ENCODE results near the gene ASTN2.
A peak's percentile ranks its signal among the peaks of the same experiment; 100 is the strongest.

ASTN2 gene

DNA sequence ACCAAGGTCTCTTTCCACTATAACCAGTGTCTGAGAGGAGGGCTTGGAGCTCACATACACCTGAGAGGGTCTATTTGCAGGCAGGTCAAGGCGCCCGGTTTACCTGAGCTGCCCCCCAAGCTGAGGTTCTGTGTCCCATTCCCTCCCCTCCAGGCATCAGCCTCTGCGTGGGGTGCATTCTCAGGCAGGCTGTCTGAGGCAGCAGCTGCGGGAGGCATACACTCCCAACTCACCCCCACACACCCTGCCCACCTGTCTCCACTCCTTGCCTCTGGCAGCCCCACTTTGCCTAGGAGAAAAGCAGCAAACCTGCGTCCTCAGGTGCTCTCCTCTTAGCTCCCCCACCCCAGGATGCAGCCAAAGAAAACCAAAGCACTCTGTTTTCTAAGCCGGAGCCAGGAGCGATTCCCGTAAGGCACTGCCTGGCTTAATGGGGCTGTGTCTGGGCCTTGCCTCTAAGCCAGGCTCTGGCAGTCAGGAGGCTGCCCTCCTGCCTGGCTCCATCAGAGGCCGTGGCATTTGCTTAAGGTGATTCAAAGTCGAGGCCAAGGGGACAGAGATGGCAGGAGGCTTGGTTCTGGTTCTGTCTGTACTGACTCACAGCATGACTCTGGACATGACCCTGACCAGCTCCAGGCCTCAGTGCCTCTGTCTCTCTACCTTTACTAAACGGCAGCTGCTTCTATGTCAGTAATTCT lies 867.0 kb downstream of the ASTN2 start:
- no peak for DNase-seq

- DNase-seq = no peak
These were observed 867.9 kb downstream of the ASTN2 start for GRCh38 chr9:116546711-116547581.

- no peak for DNase-seq
These were observed 870.0 kb downstream of the ASTN2 start for GRCh38 chr9:116544896-116545295.

DNA sequence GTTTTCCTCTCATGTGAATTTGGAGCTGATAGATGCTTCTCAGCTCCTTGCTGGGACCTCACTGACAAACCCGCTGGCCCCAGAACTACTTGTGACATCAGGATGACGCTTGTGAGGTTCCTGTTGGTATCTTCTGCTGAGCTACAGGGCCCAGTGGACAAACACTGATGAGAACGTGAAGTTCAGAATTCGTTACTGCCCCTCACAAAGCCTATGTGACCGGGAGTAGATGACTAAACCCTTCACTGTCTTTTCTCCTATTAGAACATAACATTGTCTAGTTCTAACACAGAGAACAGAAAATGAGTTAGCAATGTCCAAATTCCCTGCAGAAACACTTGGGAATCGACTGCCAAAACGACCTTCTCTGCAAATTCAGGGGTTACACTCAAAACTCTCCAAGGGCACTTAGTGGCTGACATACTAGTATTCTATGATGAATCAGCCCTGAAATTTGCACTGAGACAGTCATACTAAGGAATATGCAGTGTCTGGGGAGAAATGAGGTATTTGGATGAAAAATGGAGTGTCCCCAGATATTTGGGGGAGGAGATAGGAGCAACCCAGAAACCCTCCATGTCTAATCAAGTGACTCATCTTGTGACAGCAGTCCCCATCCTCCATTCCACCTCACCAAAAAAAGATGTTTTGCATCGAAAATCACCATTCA lies 871.0 kb downstream of the ASTN2 start:
- DNase-seq = no peak

DNA sequence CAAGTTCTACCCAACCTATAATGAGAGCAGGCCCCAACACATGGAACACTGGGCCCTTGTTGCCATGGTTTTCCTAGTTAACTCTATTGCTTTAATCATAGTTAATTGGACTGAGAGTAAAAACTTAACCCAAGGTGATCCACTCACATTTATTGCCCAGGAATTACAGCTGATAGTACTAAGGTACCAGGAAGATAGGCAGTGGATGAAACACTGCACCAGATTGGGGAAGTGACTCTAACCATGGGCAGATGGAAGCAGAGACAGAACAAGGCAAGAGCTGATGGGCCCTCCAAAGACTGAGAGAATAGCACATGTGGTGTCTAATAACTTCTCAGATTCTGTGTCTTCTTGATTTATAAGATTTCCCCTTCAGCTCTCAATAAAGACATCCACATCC lies 873.5 kb downstream of the ASTN2 start:
- no peak for DNase-seq

GRCh38 chr9:116539549-116539948 lies 875.3 kb downstream of the ASTN2 start:
- no peak for DNase-seq

- DNase-seq = no peak
These were observed 889.2 kb downstream of the ASTN2 start for GRCh38 chr9:116525611-116526010.

DNA sequence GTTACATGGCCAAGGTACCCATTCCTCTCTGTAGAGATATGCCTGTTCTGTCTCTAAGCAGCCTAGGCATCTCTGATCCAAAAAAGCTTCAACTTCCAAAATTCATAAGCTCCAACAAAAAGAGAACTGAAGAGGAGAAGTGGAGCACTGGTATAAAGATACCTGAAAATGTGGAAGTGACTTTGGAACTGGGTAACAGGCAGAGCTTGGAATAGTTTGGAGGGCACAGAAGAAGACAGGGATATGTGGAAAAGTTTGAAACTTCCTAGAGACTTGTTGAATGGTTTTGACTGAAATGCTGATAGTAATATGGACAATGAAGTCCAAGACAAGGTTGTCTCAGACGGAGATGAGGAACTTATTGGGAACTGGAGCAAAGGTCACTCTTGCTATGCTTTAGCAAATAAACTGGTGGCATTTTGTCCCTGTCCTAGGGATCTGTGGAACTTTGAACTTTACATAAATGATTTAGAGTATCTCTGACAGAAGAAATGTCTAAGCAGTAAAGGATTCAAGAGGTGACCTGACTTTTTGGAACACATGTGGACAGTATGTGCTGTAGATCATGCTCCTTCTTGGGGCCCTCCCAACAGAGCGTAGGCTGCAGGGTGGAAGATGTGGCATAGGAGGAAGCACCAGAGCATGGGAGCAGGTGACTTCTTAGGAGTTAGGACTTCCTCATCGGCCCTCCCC lies 889.9 kb downstream of the ASTN2 start:
- DNase-seq = no peak

GRCh38 chr9:116520218-116520617 lies 894.6 kb downstream of the ASTN2 start:
- DNase-seq = no peak

GRCh38 chr9:116516456-116516855 lies 898.4 kb downstream of the ASTN2 start:
- no peak for DNase-seq

DNA sequence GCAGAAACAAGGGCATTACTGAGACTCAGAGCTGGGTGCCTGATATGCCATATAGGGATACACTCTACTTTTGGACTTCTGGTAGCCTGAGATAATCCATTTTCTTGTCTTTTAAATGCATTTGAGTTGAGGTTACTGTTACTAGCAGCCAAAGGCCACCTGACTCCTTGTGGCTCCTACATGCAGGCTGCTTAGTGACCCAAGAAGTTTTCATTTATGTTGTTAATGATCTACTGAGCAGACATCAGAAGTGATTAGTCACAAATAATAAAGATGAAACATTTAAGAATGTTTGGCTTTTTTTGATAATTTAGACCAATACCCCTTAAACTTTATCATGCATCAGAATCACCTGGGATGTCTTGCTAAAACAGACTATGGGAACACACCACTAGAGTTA lies 899.3 kb downstream of the ASTN2 start:
- no peak for DNase-seq

DNA sequence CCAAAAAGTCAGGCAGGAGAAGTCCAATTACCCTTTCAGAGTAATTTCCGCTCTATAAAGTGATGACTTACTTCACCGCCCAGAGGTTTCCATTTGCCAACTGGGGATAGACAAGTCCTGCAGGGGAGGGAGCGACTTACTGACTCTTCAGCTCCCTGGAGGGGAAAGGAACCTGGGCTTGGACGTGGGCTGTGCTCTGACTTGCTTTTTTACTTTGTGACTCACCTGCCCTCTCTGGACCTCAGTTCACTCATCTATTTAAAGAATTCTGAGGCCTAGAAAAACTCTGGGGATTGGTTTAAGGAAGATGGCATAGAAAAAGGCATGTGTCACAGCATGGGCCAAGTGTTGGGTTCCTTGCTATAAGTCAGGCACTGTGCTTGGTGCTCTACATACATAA lies 908.2 kb downstream of the ASTN2 start:
- no peak for DNase-seq

DNA sequence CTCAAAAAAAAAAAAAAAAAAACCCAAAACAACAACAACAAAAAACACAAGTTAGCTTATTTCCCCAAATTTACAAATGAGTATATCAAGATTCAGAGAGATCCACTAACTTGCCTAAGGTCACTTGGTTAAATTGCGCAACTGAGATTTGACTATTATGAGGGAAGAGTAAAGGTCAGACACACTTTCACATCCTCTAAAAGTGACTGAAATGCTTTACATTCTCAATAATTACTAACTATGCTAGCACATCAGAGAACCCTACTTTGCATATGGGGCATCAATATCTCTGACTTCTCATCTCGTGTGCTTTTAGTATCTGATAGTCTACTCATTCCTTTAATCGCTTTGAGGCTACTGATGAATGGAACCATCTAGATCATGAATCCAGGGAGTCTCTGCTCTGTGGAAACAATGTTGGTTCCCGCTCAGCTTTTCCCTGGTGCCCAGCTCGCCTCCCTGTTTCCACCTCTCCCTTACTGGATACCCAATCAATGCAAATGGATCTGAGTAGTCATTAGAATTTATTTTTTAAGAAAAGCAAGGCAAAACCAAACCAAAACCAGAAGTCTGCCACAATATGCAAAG lies 909.9 kb downstream of the ASTN2 start:
- DNase-seq = peak; percentile 65 to 79

DNA sequence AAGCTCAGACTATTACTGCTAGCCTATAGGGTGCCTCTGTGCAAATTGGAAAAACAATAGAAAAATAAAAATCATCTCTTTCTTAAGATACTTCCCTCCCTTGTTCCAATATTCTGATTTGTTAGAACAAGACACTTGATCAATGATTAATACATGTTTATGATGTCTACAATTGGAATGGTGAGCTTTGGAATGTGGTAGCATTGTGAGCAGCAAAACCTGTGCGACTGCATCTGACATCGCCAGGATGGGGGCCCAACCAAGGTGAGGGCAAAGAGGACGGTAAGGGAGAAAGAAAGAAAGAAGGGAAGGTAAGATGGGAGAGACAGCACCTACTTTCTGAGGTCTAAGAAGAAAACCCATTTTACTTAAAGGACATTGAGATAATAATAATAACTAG lies 910.8 kb downstream of the ASTN2 start:
- DNase-seq = no peak

DNA sequence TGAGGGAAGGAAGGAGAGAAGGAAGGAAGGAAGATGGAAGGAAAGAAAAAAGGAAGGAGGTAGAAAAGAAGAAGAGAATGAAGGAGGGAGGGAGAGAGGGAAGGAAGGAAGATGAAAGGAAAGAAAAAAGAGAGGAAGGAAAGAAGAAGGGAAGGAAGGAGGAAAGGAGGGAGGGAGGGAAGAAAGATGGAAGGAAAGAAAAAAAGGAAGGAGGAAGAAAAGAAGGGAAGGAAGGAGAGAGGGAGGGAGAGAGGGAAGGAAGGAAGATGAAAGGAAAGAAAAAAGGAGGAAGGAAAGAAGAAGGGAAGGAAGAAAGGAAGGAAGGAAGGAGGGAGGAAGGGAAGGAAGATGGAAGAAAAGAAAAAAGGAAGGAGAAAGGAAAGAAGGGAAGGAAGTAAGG lies 912.1 kb downstream of the ASTN2 start:
- DNase-seq = no peak

GRCh38 chr9:116501871-116502270 lies 913.0 kb downstream of the ASTN2 start:
- DNase-seq = no peak

DNA sequence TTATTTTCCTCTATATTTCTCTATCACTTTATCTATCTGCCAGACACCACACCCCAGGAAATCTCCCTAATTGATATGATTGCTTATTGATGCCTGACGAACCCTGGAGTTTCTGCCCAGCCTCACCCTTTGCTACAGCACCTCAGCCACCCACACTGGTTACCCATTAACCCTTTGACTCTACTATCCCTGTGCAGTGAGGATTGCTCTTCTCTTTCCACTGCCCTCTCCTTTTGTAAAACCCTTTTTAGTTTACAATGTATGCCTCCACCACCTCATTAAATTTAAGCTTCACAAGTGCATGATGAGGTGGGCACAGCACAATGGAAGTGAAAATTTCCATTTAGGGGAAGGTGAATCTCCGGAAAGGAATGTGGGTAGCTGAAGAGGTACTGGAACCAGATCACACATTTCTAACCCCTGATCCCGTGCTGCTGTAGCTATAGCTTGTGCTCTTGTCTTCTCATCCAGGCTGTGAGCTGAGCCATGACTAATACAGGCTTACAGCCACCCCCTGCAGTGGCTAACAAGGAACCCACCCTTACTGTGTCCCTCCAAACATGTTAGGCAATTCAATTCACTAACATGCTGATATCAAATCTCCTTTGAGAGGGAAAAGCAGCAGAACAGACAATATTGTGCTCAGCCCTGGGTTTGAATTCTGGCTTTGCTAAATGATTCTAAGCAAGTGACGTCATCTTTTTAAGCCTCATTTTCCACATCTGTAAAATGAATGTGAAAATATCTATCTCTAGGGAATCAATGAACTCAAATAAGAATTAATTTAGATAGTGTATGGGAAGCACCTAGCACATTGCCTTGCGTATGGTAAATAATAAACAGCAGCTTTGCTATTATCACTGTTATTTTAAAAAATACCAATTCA lies 914.6 kb downstream of the ASTN2 start:
- no peak for DNase-seq

DNA sequence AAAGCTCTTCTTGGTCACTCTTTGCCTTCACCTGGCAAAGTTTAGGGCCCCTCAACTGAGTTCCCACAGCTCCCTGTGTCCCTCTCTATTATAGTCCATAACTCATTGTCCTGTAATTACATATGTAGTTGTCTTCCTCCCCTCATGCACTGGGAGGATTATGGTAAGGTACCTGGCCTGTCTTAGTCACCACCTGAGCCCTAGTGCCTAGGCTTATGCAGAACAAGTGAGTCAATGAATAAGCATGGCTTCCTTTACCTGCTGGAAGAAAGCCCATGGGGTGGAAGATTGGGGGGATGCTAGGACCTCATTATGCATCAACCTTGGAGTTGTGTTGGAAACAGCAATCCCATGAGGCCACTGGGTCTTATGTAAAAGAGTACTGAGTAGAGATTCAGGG lies 915.4 kb downstream of the ASTN2 start:
- DNase-seq = no peak

DNA sequence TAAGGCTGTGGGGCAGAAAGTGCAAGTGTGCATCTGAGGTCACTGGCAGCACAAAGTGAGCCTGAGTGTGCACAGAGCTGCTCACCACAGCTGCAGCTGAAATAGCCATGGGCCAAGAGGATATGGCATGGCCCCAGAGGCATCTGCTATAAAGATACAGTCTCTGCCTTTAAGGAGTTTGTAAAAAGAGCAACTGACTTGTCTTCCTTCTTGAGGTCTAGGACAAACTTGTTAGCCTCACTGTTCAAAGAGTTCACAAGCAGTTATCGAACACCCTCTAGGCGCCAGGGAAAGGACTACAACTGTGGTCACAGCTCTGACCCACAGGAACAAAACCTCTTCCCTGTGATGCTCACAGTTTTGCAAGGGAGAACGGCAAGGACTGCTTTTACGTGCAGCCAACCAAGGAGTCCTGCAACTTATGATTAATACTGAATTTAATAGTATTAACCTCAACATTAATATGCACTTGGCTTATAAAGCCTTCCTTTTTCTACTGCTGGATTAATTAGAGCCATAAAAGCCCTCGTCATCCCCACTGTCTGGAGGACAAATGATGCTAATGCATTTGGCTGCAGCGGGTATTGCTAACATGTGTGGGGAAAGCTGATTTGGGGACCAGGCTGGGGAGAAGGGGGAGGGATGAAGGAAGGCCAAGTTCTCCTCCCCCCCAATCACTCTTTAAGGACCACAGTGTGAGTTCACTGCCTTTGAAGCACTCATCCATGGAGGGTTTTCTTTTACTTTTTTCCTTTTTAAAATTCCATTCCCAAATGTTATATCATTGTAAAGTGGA lies 917.6 kb downstream of the ASTN2 start:
- no peak for DNase-seq

DNA sequence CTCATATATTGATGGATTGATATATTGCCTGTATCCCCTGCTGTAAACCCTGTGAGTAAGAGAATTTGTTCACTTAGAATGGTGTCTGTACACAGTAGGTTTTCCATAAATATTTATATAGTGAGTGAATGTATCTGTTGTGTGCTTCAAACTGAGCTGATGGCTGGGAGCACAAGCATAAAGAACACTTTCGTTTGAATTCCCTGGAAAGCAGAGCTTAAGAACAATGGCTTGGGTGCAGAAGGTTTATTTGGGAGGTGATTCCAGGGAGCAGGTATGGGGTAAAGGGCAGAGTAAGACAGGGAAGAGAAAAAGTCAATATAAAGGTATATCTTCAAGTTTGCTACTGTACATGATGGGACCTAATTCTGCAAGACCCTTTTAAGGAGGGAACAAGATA lies 918.7 kb downstream of the ASTN2 start:
- no peak for DNase-seq

GRCh38 chr9:116495725-116496124 lies 919.1 kb downstream of the ASTN2 start:
- DNase-seq = no peak
